ENCODE results near the gene HNF4A.
A peak's percentile ranks its signal among the peaks of the same experiment; 100 is the strongest.

Gene HNF4A

GRCh38 chr20:44382641-44383040 is 27.1 kb downstream of the HNF4A start:
- TF ChIP-seq HDGF (IDR thresholded peaks at IDR 0.05; ENCODE audit: borderline replicate concordance) (no peak), ZNF384 (IDR thresholded peaks at IDR 0.05) (no peak), NFRKB (IDR thresholded peaks at IDR 0.05) (no peak), FOXK2 (IDR thresholded peaks at IDR 0.05) (no peak), BHLHE40 (IDR thresholded peaks at IDR 0.05; ENCODE audit: borderline replicate concordance) (no peak), FOXM1 (IDR thresholded peaks at IDR 0.05; ENCODE audit: borderline replicate concordance) (no peak), SUZ12 (IDR thresholded peaks at IDR 0.05) (no peak), FOXA1 (IDR thresholded peaks at IDR 0.05) (no peak), ARNT (IDR thresholded peaks at IDR 0.05) (no peak), PKNOX1 (IDR thresholded peaks at IDR 0.05) (no peak), CTBP1 (IDR thresholded peaks at IDR 0.05; ENCODE audit: borderline replicate concordance) (no peak)
- POLR2A ChIA-PET: no interaction called here
- CTCF ChIA-PET: interaction anchor here (0.6 kb wide), 1 partner anchor 162 kb away, joined by 4 read pairs; no protein-coding TSS in a partner anchor
- DNase-seq (ENCODE audit: extremely low spot score): no peak

GRCh38 chr20:44384423-44385027 is 29.0 kb downstream of the HNF4A start:
- CTCF ChIA-PET: interaction anchor here (0.5 to 1.6 kb wide), 16 partner anchors 15 to 478 kb away, joined by 3 to 4 read pairs (median 3); no protein-coding TSS in a partner anchor
- DNase-seq (ENCODE audit: extremely low spot score): peak; percentile 64
- TF ChIP-seq ARNT (IDR thresholded peaks at IDR 0.05) (no peak), ELF4 (IDR thresholded peaks at IDR 0.05) (no peak), LEF1 (IDR thresholded peaks at IDR 0.05; ENCODE audit: borderline replicate concordance) (no peak), HDGF (IDR thresholded peaks at IDR 0.05; ENCODE audit: borderline replicate concordance) (no peak), FOXM1 (IDR thresholded peaks at IDR 0.05; ENCODE audit: borderline replicate concordance) (no peak), TARDBP (IDR thresholded peaks at IDR 0.05) (no peak), CTBP1 (IDR thresholded peaks at IDR 0.05; ENCODE audit: borderline replicate concordance) (no peak; the same call in 1 of the 2 replicates), SP1 (IDR thresholded peaks at IDR 0.05) (no peak), L3MBTL2 (conservative IDR thresholded peaks at IDR 0.05) (no peak), FOXK2 (IDR thresholded peaks at IDR 0.05) (no peak), SUZ12 (IDR thresholded peaks at IDR 0.05) (no peak), PKNOX1 (IDR thresholded peaks at IDR 0.05) (no peak), ZNF384 (IDR thresholded peaks at IDR 0.05) (no peak), NFRKB (IDR thresholded peaks at IDR 0.05) (no peak), FOXA1 (IDR thresholded peaks at IDR 0.05) (no peak), BHLHE40 (IDR thresholded peaks at IDR 0.05; ENCODE audit: borderline replicate concordance) (no peak)
- POLR2A ChIA-PET: no interaction called here

GRCh38 chr20:44388466-44389023 is 33.0 kb downstream of the HNF4A start:
- TF ChIP-seq L3MBTL2 (conservative IDR thresholded peaks at IDR 0.05) (peak; percentile 35; the same call in 1 of the 2 replicates), PKNOX1 (IDR thresholded peaks at IDR 0.05) (peak; percentile 80), HDGF (IDR thresholded peaks at IDR 0.05; ENCODE audit: borderline replicate concordance) (no peak), ELF4 (IDR thresholded peaks at IDR 0.05) (no peak), LEF1 (IDR thresholded peaks at IDR 0.05; ENCODE audit: borderline replicate concordance) (no peak), ARNT (IDR thresholded peaks at IDR 0.05) (no peak)
- ChIA-PET POLR2A (no interaction called here), CTCF (interaction anchor here (1.0 kb wide), 1 partner anchor 175 kb away, joined by 4 read pairs; no protein-coding TSS in a partner anchor)
- peak; percentile 83 for DNase-seq (ENCODE audit: extremely low spot score)

- DNase-seq (ENCODE audit: extremely low spot score): no peak
- POLR2A ChIA-PET: no interaction called here
- no peak for TF ChIP-seq L3MBTL2 (conservative IDR thresholded peaks at IDR 0.05)
- TF ChIP-seq HDGF (IDR thresholded peaks at IDR 0.05; ENCODE audit: borderline replicate concordance): no peak
- TF ChIP-seq ELF4 (IDR thresholded peaks at IDR 0.05): no peak
- no peak for TF ChIP-seq LEF1 (IDR thresholded peaks at IDR 0.05; ENCODE audit: borderline replicate concordance)
- TF ChIP-seq PKNOX1 (IDR thresholded peaks at IDR 0.05): no peak
- no peak for TF ChIP-seq BHLHE40 (IDR thresholded peaks at IDR 0.05; ENCODE audit: borderline replicate concordance)
- no peak for TF ChIP-seq ARNT (IDR thresholded peaks at IDR 0.05)
- TF ChIP-seq SUZ12 (IDR thresholded peaks at IDR 0.05): no peak
- no peak for TF ChIP-seq FOXM1 (IDR thresholded peaks at IDR 0.05; ENCODE audit: borderline replicate concordance)
- TF ChIP-seq FOXA1 (IDR thresholded peaks at IDR 0.05): no peak
- TF ChIP-seq ZNF384 (IDR thresholded peaks at IDR 0.05): no peak
- no peak for TF ChIP-seq SP1 (IDR thresholded peaks at IDR 0.05)
- no peak for TF ChIP-seq TARDBP (IDR thresholded peaks at IDR 0.05)
- no peak for TF ChIP-seq CTBP1 (IDR thresholded peaks at IDR 0.05; ENCODE audit: borderline replicate concordance)
- TF ChIP-seq NFRKB (IDR thresholded peaks at IDR 0.05): no peak
- CTCF ChIA-PET: no interaction called here
Observed at GRCh38 chr20:44389871-44390270, 34.4 kb downstream of the HNF4A start.

GRCh38 chr20:44390280-44390679 is 34.8 kb downstream of the HNF4A start:
- ChIA-PET POLR2A (no interaction called here), CTCF (interaction anchor here (0.6 kb wide), 1 partner anchor 62 kb away, joined by 3 read pairs; no protein-coding TSS in a partner anchor)
- TF ChIP-seq CTBP1 (IDR thresholded peaks at IDR 0.05; ENCODE audit: borderline replicate concordance) (no peak), ZNF384 (IDR thresholded peaks at IDR 0.05) (no peak), FOXK2 (IDR thresholded peaks at IDR 0.05) (no peak), TARDBP (IDR thresholded peaks at IDR 0.05) (no peak), SP1 (IDR thresholded peaks at IDR 0.05) (no peak), PKNOX1 (IDR thresholded peaks at IDR 0.05) (no peak), L3MBTL2 (conservative IDR thresholded peaks at IDR 0.05) (no peak), FOXM1 (IDR thresholded peaks at IDR 0.05; ENCODE audit: borderline replicate concordance) (no peak), ARNT (IDR thresholded peaks at IDR 0.05) (no peak), FOXA1 (IDR thresholded peaks at IDR 0.05) (no peak), ELF4 (IDR thresholded peaks at IDR 0.05) (no peak), NFRKB (IDR thresholded peaks at IDR 0.05) (no peak), LEF1 (IDR thresholded peaks at IDR 0.05; ENCODE audit: borderline replicate concordance) (no peak), HDGF (IDR thresholded peaks at IDR 0.05; ENCODE audit: borderline replicate concordance) (no peak), SUZ12 (IDR thresholded peaks at IDR 0.05) (no peak), BHLHE40 (IDR thresholded peaks at IDR 0.05; ENCODE audit: borderline replicate concordance) (no peak)
- DNase-seq (ENCODE audit: extremely low spot score): no peak
